HepG2 (cell line): ENCODE data around the gene GUCA1A. TPM values are rescaled to one million over a fixed set of nuclear protein-coding genes. Genes with fewer than 3 reads are reported as not detected.

Source experiments
- AFF4 ChIP-seq: sonication (generic); formaldehyde crosslinking; IDR thresholded peaks from 2 replicates; pipeline ENCODE4 v1.4.0; 2020; ENCODE audit warnings: missing genetic modification reagents
- AKAP8 ChIP-seq: sonication (generic); formaldehyde crosslinking; IDR thresholded peaks from 2 replicates; pipeline ENCODE4 v1.5.1; 2020; ENCODE audit warnings: mild to moderate bottlenecking, missing genetic modification reagents
- HNRNPK ChIP-seq: fragments of 200-400 bp; formaldehyde crosslinking; IDR thresholded peaks from 2 replicates; pipeline ENCODE4 v1.6.1; 2018; ENCODE audit warnings: low read length, low read depth, moderate library complexity, mild to moderate bottlenecking; ENCODE audit not compliant: poor library complexity, severe bottlenecking
- JARID2 ChIP-seq: sonication (generic); formaldehyde crosslinking; IDR thresholded peaks from 2 replicates; pipeline ENCODE4 v1.8.1; 2023; ENCODE audit warnings: missing genetic modification reagents, inconsistent platforms; ENCODE audit not compliant: insufficient replicate concordance
- KLF12 ChIP-seq: sonication (generic); formaldehyde crosslinking; IDR thresholded peaks from 2 replicates; pipeline ENCODE4 v1.4.0; 2020; ENCODE audit warnings: missing genetic modification reagents, borderline replicate concordance
- MEIS2 ChIP-seq: sonication (generic); formaldehyde crosslinking; IDR thresholded peaks from 2 replicates; pipeline ENCODE4 v1.9.0; 2021; ENCODE audit warnings: mild to moderate bottlenecking, missing genetic modification reagents
- MXD3 ChIP-seq: IDR thresholded peaks from 2 replicates; pipeline ENCODE4 v1.6.1; 2016; ENCODE audit warnings: mild to moderate bottlenecking, missing biosample characterization, missing genetic modification reagents
- PAF1 ChIP-seq: IDR thresholded peaks from 2 replicates; pipeline ENCODE4 v1.6.1; 2016; ENCODE audit warnings: missing genetic modification reagents, missing compliant biosample characterization
- RARG ChIP-seq: sonication (generic); formaldehyde crosslinking; IDR thresholded peaks from 2 replicates; pipeline ENCODE4 v1.4.0; 2020; ENCODE audit warnings: low read depth, mild to moderate bottlenecking, missing genetic modification reagents
- RXRB ChIP-seq: IDR thresholded peaks from 2 replicates; pipeline ENCODE4 v1.6.1; 2016; ENCODE audit warnings: borderline replicate concordance, missing genetic modification reagents, missing compliant biosample characterization
- SAP130 ChIP-seq: IDR thresholded peaks from 2 replicates; pipeline ENCODE4 v1.6.1; 2016; ENCODE audit warnings: low read depth
- SMYD3 ChIP-seq: sonication (generic); formaldehyde crosslinking; IDR thresholded peaks from 2 replicates; pipeline ENCODE4 v1.8.1; 2023; ENCODE audit warnings: mild to moderate bottlenecking, missing genetic modification reagents
- SRF ChIP-seq: IDR thresholded peaks from 2 replicates; pipeline ENCODE4 v1.6.1; 2011; ENCODE audit warnings: mild to moderate bottlenecking, low read depth, low read length, moderate library complexity
- TEAD3 ChIP-seq: optimal IDR thresholded peaks from 2 replicates; pipeline ENCODE3; 2016; ENCODE audit warnings: borderline replicate concordance
- THAP11 ChIP-seq: IDR thresholded peaks from 2 replicates; pipeline ENCODE4 v1.6.1; 2016; ENCODE audit warnings: missing biosample characterization, missing genetic modification reagents
- ZBTB10 ChIP-seq: sonication (generic); formaldehyde crosslinking; IDR thresholded peaks from 2 replicates; pipeline ENCODE4 v1.4.0; 2020; ENCODE audit warnings: missing genetic modification reagents, borderline replicate concordance
- ZMYM2 ChIP-seq: sonication (generic); formaldehyde crosslinking; IDR thresholded peaks from 2 replicates; pipeline ENCODE4 v1.8.0; 2022; ENCODE audit warnings: mild to moderate bottlenecking, missing genetic modification reagents
- ZNF160 ChIP-seq: sonication (generic); formaldehyde crosslinking; IDR thresholded peaks from 2 replicates; pipeline ENCODE4 v1.8.0; 2022; ENCODE audit warnings: mild to moderate bottlenecking, inconsistent platforms, missing genetic modification reagents
- ZNF230 ChIP-seq: sonication (generic); formaldehyde crosslinking; IDR thresholded peaks from 2 replicates; pipeline ENCODE4 v1.4.0; 2020; ENCODE audit warnings: mild to moderate bottlenecking, missing genetic modification reagents
- ZNF296 ChIP-seq: sonication (generic); formaldehyde crosslinking; conservative IDR thresholded peaks from 2 replicates; pipeline ENCODE4 v1.5.0; 2020; ENCODE audit warnings: mild to moderate bottlenecking, missing genetic modification reagents
- ZNF317 ChIP-seq: sonication (generic); formaldehyde crosslinking; IDR thresholded peaks from 2 replicates; pipeline ENCODE4 v1.5.0; 2020; ENCODE audit warnings: mild to moderate bottlenecking, missing genetic modification reagents
- ZNF556 ChIP-seq: sonication (generic); formaldehyde crosslinking; IDR thresholded peaks from 2 replicates; pipeline ENCODE4 v1.4.0; 2020; ENCODE audit warnings: mild to moderate bottlenecking, missing genetic modification reagents, borderline replicate concordance
- ZNF841 ChIP-seq: sonication (generic); formaldehyde crosslinking; IDR thresholded peaks from 2 replicates; pipeline ENCODE4 v1.8.1; 2023; ENCODE audit warnings: missing genetic modification reagents, borderline replicate concordance
- polyA plus RNA-seq, 8 experiments: library from polyadenylated mRNA; depleted of rRNA in 3 of 8; stranded (reverse) in 7 of 8; unstranded in 1 of 8; fragments of >200 nt; fragmentation: Illumina TruSeq in 4 of 8; extraction: Trizol in 4 of 8; gene quantifications; 2 replicates each; pipeline versions ENCODE4 v1.2.1 to v1.2.3, GENCODE V29; 2011 to 2016; ENCODE audit warnings: low read depth in 4 of 8, missing spikeins in 1 of 8, mixed read lengths in 1 of 8; ENCODE audit not compliant: insufficient read depth in 1 of 8
- total RNA-seq, 5 experiments: library from RNA; depleted of rRNA; stranded (reverse); fragments of >200 nt; fragmentation: Illumina TruSeq; extraction: Trizol; gene quantifications; 2 replicates each; pipeline ENCODE4 v1.2.3, GENCODE V29; 2016; ENCODE audit warnings: low read depth in 1 of 5
- TF ChIP-seq, protein P1 (sequence below): sonication (generic); formaldehyde crosslinking; IDR thresholded peaks from 2 replicates; pipeline ENCODE4 v1.8.0; 2022; ENCODE audit warnings: missing genetic modification reagents, low read depth, mild to moderate bottlenecking, borderline replicate concordance

Gene GUCA1A
- total and polyA plus RNA-seq, 2 of the 13 experiments (the other 11 are each of a cell fraction or from before 2014, with no cell fraction given), result not detected

- TF ChIP-seq ZNF841 (CRISPR knock-in tag) (no peak), TEAD3 (CRISPR knock-in tag) (peak; percentile 39), KLF12 (CRISPR knock-in tag) (no peak), SRF (no peak), SAP130 (CRISPR knock-in tag) (peak; percentile 78), ZBTB10 (no peak), HNRNPK (no peak), ZNF556 (CRISPR knock-in tag) (no peak), MXD3 (CRISPR knock-in tag) (no peak), ZNF296 (no peak), ZNF160 (CRISPR knock-in tag) (no peak), JARID2 (CRISPR knock-in tag) (no peak), RARG (no peak), THAP11 (CRISPR knock-in tag) (0 out of 2 replicates have a peak, but pooled peaks have one; percentile 16), RXRB (CRISPR knock-in tag) (peak; percentile 80; the same call in 1 of the 2 replicates), PAF1 (no peak), MEIS2 (CRISPR knock-in tag) (0 out of 2 replicates have a peak, but pooled peaks have one; percentile 44), SMYD3 (CRISPR knock-in tag) (no peak), AFF4 (CRISPR knock-in tag) (no peak), ZMYM2 (CRISPR knock-in tag) (no peak), AKAP8 (CRISPR knock-in tag) (no peak), ZNF230 (CRISPR knock-in tag) (0 out of 2 replicates have a peak, but pooled peaks have one; percentile 42), ZNF317 (CRISPR knock-in tag) (no peak)
- TF ChIP-seq, protein P1, sequence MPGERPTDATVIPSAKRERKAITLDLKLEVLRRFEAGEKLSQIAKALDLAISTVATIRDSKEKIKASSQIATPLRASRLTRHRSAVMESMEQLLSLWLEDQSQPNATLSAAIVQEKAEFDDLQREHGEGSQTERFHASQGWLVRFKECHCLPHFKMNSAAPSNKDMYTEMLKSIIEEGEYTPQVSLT, result no peak
Observed at GRCh38 chr6:42197555-42198362, 24.6 kb downstream of the GUCA1A start (continued).
